Mesenchymal stem cell (in vitro differentiated cells and primary cell): ENCODE data around the gene GRIP1.

Experiments
- DNase-seq: peaks from one replicate; pipeline ENCODE4 v3.0.0-alpha.2; 2013
- H2AFZ ChIP-seq: one replicate; pipeline ENCODE4 v1.6.1; 2013; ENCODE audit warnings: low read depth, mild to moderate bottlenecking, control low read depth, inconsistent platforms, low read length, moderate library complexity
- H2AK5ac ChIP-seq: 2 replicates; pipeline ENCODE4 v1.6.1; 2013; ENCODE audit warnings: low read length, moderate library complexity, mild to moderate bottlenecking, inconsistent platforms; ENCODE audit not compliant: severe bottlenecking
- H2BK120ac ChIP-seq: one replicate; pipeline ENCODE4 v1.6.1; 2013; ENCODE audit warnings: low read depth, mild to moderate bottlenecking, inconsistent platforms, low read length, moderate library complexity
- H2BK12ac ChIP-seq, 2 experiments: one replicate each; pipeline ENCODE4 v1.6.1; 2013; ENCODE audit warnings: inconsistent platforms in 2 of 2, low read length in 2 of 2, mild to moderate bottlenecking in 2 of 2, moderate library complexity in 2 of 2, control low read depth in 1 of 2
- H2BK15ac ChIP-seq: one replicate; pipeline ENCODE4 v1.6.1; 2013; ENCODE audit warnings: mild to moderate bottlenecking, low read depth, inconsistent platforms; ENCODE audit not compliant: poor library complexity, severe bottlenecking
- H2BK5ac ChIP-seq: 2 replicates; pipeline ENCODE4 v1.6.1; 2013; ENCODE audit warnings: low read depth, mild to moderate bottlenecking, low read length, control low read depth, inconsistent platforms; ENCODE audit not compliant: poor library complexity, severe bottlenecking
- H3K14ac ChIP-seq, 2 experiments: one replicate each; pipeline ENCODE4 v1.6.1; 2013; ENCODE audit warnings: inconsistent platforms in 2 of 2, low read length in 2 of 2, control low read depth in 1 of 2, mild to moderate bottlenecking in 1 of 2, moderate library complexity in 1 of 2
- H3K18ac ChIP-seq, 2 experiments: one replicate each; pipeline ENCODE4 v1.6.1; 2013; ENCODE audit warnings: inconsistent platforms in 2 of 2, low read length in 2 of 2, control low read depth in 1 of 2, low read depth in 1 of 2, mild to moderate bottlenecking in 1 of 2
- H3K23ac ChIP-seq, 2 experiments: one replicate each; pipeline ENCODE4 v1.6.1; 2013; ENCODE audit warnings: inconsistent platforms in 2 of 2, low read length in 2 of 2, mild to moderate bottlenecking in 2 of 2, moderate library complexity in 2 of 2, control low read depth in 1 of 2
- H3K27ac ChIP-seq: 2 replicates; pipeline ENCODE4 v1.5.1; 2013; ENCODE audit warnings: mild to moderate bottlenecking, moderate library complexity, low read length, control low read depth, inconsistent platforms; ENCODE audit not compliant: poor library complexity, severe bottlenecking
- H3K27me3 ChIP-seq, 2 experiments: 2 replicates each; pipeline versions ENCODE4 v1.6.1 to v1.7.0; 2013; ENCODE audit warnings: low read length in 2 of 2, mild to moderate bottlenecking in 2 of 2, moderate library complexity in 2 of 2, control low read depth in 1 of 2, inconsistent platforms in 1 of 2; ENCODE audit not compliant: control insufficient read depth in 1 of 2, insufficient read depth in 1 of 2
- H3K36me3 ChIP-seq, 2 experiments: 2 replicates each; pipeline versions ENCODE4 v1.6.1 to v1.7.0; 2013; ENCODE audit warnings: low read length in 2 of 2, control low read depth in 1 of 2, inconsistent platforms in 1 of 2, low read depth in 1 of 2, mild to moderate bottlenecking in 1 of 2; ENCODE audit not compliant: insufficient read depth in 2 of 2, control insufficient read depth in 1 of 2
- H3K4ac ChIP-seq, 2 experiments: one replicate each; pipeline ENCODE4 v1.6.1; 2013; ENCODE audit warnings: inconsistent platforms in 2 of 2, low read length in 2 of 2, mild to moderate bottlenecking in 2 of 2, moderate library complexity in 2 of 2, control low read depth in 1 of 2, low read depth in 1 of 2
- H3K4me1 ChIP-seq: 2 replicates; pipeline ENCODE4 v1.6.1; 2013; ENCODE audit warnings: low read depth, low read length, control low read depth; ENCODE audit not compliant: control insufficient read depth, insufficient read depth
- H3K4me2 ChIP-seq: 2 replicates; pipeline ENCODE4 v1.6.1; 2013; ENCODE audit warnings: low read length, mild to moderate bottlenecking, inconsistent platforms; ENCODE audit not compliant: poor library complexity, severe bottlenecking
- H3K4me3 ChIP-seq, 2 experiments: 2 replicates each; pipeline versions ENCODE4 v1.5.1 to v1.7.0; 2013; ENCODE audit warnings: low read length in 2 of 2, mild to moderate bottlenecking in 2 of 2, control low read depth in 1 of 2, low read depth in 1 of 2; ENCODE audit not compliant: insufficient read depth in 1 of 2
- H3K79me1 ChIP-seq: replicated peaks from 2 replicates; pipeline ENCODE4 v1.6.1; 2013; ENCODE audit warnings: mild to moderate bottlenecking, control low read depth, low read length, inconsistent platforms; ENCODE audit not compliant: poor library complexity, severe bottlenecking
- H3K9ac ChIP-seq: 2 replicates; pipeline ENCODE4 v1.7.0; 2013; ENCODE audit warnings: mild to moderate bottlenecking, low read length, moderate library complexity
- H3K9me3 ChIP-seq: 2 replicates; pipeline ENCODE4 v1.7.0; 2013; ENCODE audit warnings: mild to moderate bottlenecking, low read length; ENCODE audit not compliant: control insufficient read depth
- H4K8ac ChIP-seq: one replicate; pipeline ENCODE4 v1.6.1; 2013; ENCODE audit warnings: inconsistent platforms, mild to moderate bottlenecking, low read length, moderate library complexity
- H4K91ac ChIP-seq: one replicate; pipeline ENCODE4 v1.6.1; 2013; ENCODE audit warnings: mild to moderate bottlenecking, low read length, inconsistent platforms
- WGBS: methylation state at CpG from one replicate; pipeline ENCODE4 v1.1.7; 2013; ENCODE audit warnings: mixed read lengths; 5-methylcytosine and 5-hydroxymethylcytosine counted together

GRIP1 gene

DNA sequence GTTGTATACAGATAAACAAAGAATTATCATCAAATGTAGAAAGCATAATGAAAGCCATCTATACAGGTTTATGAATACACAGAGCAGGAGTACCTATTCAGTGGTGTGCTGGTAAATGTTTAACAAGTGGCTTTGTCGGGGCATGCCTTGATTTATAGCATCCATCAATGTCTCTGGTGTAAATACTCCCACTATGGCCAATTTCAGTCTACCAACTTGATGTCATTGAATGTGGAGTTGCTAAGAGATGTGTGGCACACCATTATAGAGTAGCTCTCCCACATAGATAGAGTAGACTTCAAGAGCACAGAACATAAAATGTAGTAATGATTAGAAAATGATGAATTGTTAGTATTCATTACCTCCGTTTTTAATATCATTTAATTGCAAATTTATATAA is 9.3 kb downstream of the GRIP1 start:
- H3K4me2 ChIP-seq, result no peak overlapping the region
- H2BK120ac ChIP-seq, result no peak overlapping the region
- no peak overlapping the region for H3K14ac ChIP-seq
- H3K4me1 ChIP-seq, result no peaks in the 10 kb centered on the region
- H3K23ac ChIP-seq, result no peak overlapping the region
- no peaks in the 10 kb centered on the region for H3K27me3 ChIP-seq
- H2AK5ac ChIP-seq, result no peak overlapping the region
- no peak overlapping the region for H2BK15ac ChIP-seq
- no peak for DNase-seq
- no peak overlapping the region for H2BK12ac ChIP-seq
- no peak overlapping the region for H2AFZ ChIP-seq
- no peak overlapping the region for H4K91ac ChIP-seq
- H3K9me3 ChIP-seq, result no peaks in the 10 kb centered on the region
- no peaks in the 10 kb centered on the region for H3K36me3 ChIP-seq
- no peak overlapping the region for H3K4ac ChIP-seq
- no peak overlapping the region for H4K8ac ChIP-seq
- H3K27ac ChIP-seq, result no peak overlapping the region
- no peaks in the 10 kb centered on the region for H3K79me1 ChIP-seq
- no peak overlapping the region for H3K9ac ChIP-seq
- WGBS, result 80% methylated on average over 1 of the region's 2 CpGs
- H3K4me3 ChIP-seq, result no peak overlapping the region
- H3K18ac ChIP-seq, result no peak overlapping the region
- H2BK5ac ChIP-seq, result no peak overlapping the region

GRCh38 chr12:66668311-66668710 is 10.6 kb downstream of the GRIP1 start:
- H3K9me3 ChIP-seq, result no peaks in the 10 kb centered on the region
- DNase-seq, result no peak
- no peak overlapping the region for H3K4ac ChIP-seq
- H3K4me2 ChIP-seq, result no peak overlapping the region
- no peak overlapping the region for H4K8ac ChIP-seq
- H2BK120ac ChIP-seq, result no peak overlapping the region
- H3K14ac ChIP-seq, result no peak overlapping the region
- no peaks in the 10 kb centered on the region for H3K79me1 ChIP-seq
- H3K4me1 ChIP-seq, result no peaks in the 10 kb centered on the region
- H3K23ac ChIP-seq, result no peak overlapping the region
- H2BK12ac ChIP-seq, result no peak overlapping the region
- H3K36me3 ChIP-seq, result no peaks in the 10 kb centered on the region
- H2AFZ ChIP-seq, result no peak overlapping the region
- WGBS, result 83% methylated on average over 1 of the region's 2 CpGs
- H3K27ac ChIP-seq, result no peak overlapping the region
- no peak overlapping the region for H3K4me3 ChIP-seq
- H4K91ac ChIP-seq, result no peak overlapping the region
- H3K9ac ChIP-seq, result no peak overlapping the region
- H3K27me3 ChIP-seq, result no peaks in the 10 kb centered on the region
- no peak overlapping the region for H2BK15ac ChIP-seq
- no peak overlapping the region for H3K18ac ChIP-seq
- no peak overlapping the region for H2BK5ac ChIP-seq
- H2AK5ac ChIP-seq, result no peak overlapping the region

DNA sequence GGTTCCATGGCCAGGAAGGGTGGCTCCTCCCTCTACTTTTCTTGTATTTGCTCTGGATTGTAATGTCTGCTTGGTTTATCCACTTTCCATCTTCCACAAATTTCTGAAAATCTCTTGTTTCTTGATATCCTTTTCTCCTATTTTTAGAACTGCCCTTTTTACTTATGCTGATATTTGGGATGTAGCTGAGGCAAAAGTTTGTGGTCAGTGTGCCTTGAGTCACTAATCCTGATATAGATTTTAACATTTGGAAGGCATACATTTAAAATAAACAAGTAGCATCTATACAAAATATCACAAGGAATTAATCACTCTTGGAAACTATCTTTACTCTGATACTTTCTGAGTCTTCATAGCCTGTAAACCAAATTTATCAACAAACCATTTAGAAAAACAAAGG is 11.0 kb downstream of the GRIP1 start:
- no peak overlapping the region for H4K91ac ChIP-seq
- no peak overlapping the region for H3K14ac ChIP-seq
- H2BK120ac ChIP-seq, result no peak overlapping the region
- H3K4me3 ChIP-seq, result no peak overlapping the region
- H3K79me1 ChIP-seq, result no peaks in the 10 kb centered on the region
- no peak overlapping the region for H2BK5ac ChIP-seq
- no peaks in the 10 kb centered on the region for H3K4me1 ChIP-seq
- H3K27me3 ChIP-seq, result no peaks in the 10 kb centered on the region
- no peak overlapping the region for H2AFZ ChIP-seq
- H3K4ac ChIP-seq, result no peak overlapping the region
- H3K9ac ChIP-seq, result no peak overlapping the region
- H3K36me3 ChIP-seq, result no peaks in the 10 kb centered on the region
- no peak overlapping the region for H2BK12ac ChIP-seq
- no peak overlapping the region for H2BK15ac ChIP-seq
- no peak for DNase-seq
- no peak overlapping the region for H3K23ac ChIP-seq
- no peak overlapping the region for H3K18ac ChIP-seq
- H2AK5ac ChIP-seq, result no peak overlapping the region
- H3K4me2 ChIP-seq, result no peak overlapping the region
- H3K27ac ChIP-seq, result no peak overlapping the region
- H4K8ac ChIP-seq, result no peak overlapping the region
- H3K9me3 ChIP-seq, result no peaks in the 10 kb centered on the region

DNA sequence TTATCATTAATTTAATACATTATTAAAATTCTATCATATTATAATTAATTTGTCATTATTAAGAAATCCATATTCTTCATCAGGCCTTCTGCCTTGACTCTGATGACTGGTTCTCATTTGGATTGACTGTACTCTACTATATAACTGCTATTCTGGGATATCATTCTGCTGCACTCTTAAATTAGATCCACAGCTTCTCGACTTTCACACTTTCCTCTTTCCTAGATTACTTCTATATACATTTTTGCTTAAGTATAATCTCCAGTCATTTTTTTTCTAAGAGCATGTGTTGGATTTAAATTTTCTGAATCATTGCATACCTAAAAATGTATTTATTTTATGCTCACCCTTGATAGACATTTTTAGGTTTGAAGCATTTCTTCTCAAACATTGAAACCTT is 12.4 kb downstream of the GRIP1 start:
- WGBS, result no CpG with 5 or more reads among the region's 1 CpG
- no peaks in the 10 kb centered on the region for H3K79me1 ChIP-seq
- H2AK5ac ChIP-seq, result no peak overlapping the region
- no peak overlapping the region for H3K14ac ChIP-seq
- H2BK5ac ChIP-seq, result no peak overlapping the region
- no peak overlapping the region for H3K18ac ChIP-seq
- no peaks in the 10 kb centered on the region for H3K36me3 ChIP-seq
- H3K4ac ChIP-seq, result no peak overlapping the region
- H2BK120ac ChIP-seq, result no peak overlapping the region
- no peak overlapping the region for H3K4me3 ChIP-seq
- no peak overlapping the region for H3K23ac ChIP-seq
- no peaks in the 10 kb centered on the region for H3K27me3 ChIP-seq
- H3K4me2 ChIP-seq, result no peak overlapping the region
- H4K91ac ChIP-seq, result no peak overlapping the region
- no peaks in the 10 kb centered on the region for H3K9me3 ChIP-seq
- no peak overlapping the region for H4K8ac ChIP-seq
- no peak overlapping the region for H3K27ac ChIP-seq
- no peak overlapping the region for H2BK15ac ChIP-seq
- no peak for DNase-seq
- no peaks in the 10 kb centered on the region for H3K4me1 ChIP-seq
- H2AFZ ChIP-seq, result no peak overlapping the region
- no peak overlapping the region for H3K9ac ChIP-seq
- no peak overlapping the region for H2BK12ac ChIP-seq
